K562 (cell line): ENCODE results near the gene ADAM15. TPM values are rescaled to one million over a fixed set of nuclear protein-coding genes. Genes with fewer than 3 reads are reported as not detected.

Experiments used
- CBX8 ChIP-seq: fragments of 200-600 bp; sonication (generic); IDR thresholded peaks from 2 replicates; pipeline ENCODE4 v1.6.1; 2012; ENCODE audit warnings: borderline replicate concordance, mixed run types, low read depth, mild to moderate bottlenecking, moderate library complexity, mixed read lengths, low read length, control low read depth, inconsistent platforms; ENCODE audit not compliant: poor library complexity, severe bottlenecking; ENCODE audit errors: extremely low read depth
- ETV5 ChIP-seq: sonication (generic); formaldehyde crosslinking; IDR thresholded peaks from 2 replicates; pipeline ENCODE4 v1.4.0; 2020; ENCODE audit warnings: low read depth, mild to moderate bottlenecking, missing genetic modification reagents
- HNRNPL ChIP-seq: fragments of 200-400 bp; formaldehyde crosslinking; IDR thresholded peaks from 2 replicates; pipeline ENCODE4 v1.6.1; 2017; ENCODE audit warnings: low read depth, mild to moderate bottlenecking, low read length
- NCOA6 ChIP-seq: fragments of 450-650 bp; IDR thresholded peaks from 2 replicates; pipeline ENCODE4 v1.6.1; 2017; ENCODE audit warnings: mild to moderate bottlenecking
- NFE2L1 ChIP-seq: fragments of 450-650 bp; IDR thresholded peaks from 2 replicates; pipeline ENCODE4 v1.6.1; 2016; ENCODE audit warnings: missing genetic modification characterization, low read depth, mild to moderate bottlenecking, missing compliant biosample characterization, moderate library complexity, borderline replicate concordance
- PATZ1 ChIP-seq: fragments of 250-450 bp; sonication (Bioruptor Pico); IDR thresholded peaks from 2 replicates; pipeline ENCODE4 v1.5.0; 2020; ENCODE audit warnings: mild to moderate bottlenecking, borderline replicate concordance
- REST ChIP-seq, 2 experiments: fragments of 450-650 bp; formaldehyde crosslinking in 1 of 2; IDR thresholded peaks; 2 replicates each; pipeline versions ENCODE4 v1.4.0 to v1.6.1; 2014 to 2020; ENCODE audit warnings: mild to moderate bottlenecking in 2 of 2, borderline replicate concordance in 1 of 2, low read depth in 1 of 2
- TCF7L2 ChIP-seq: fragments of 150-350 bp; IDR thresholded peaks from 2 replicates; pipeline ENCODE4 v1.6.1; 2016; ENCODE audit warnings: low read depth, mild to moderate bottlenecking, low read length, moderate library complexity
- TGIF2 ChIP-seq: sonication (generic); formaldehyde crosslinking; IDR thresholded peaks from 2 replicates; pipeline ENCODE4 v1.8.1; 2022; ENCODE audit warnings: mild to moderate bottlenecking, missing genetic modification reagents, moderate library complexity
- ZNF609 ChIP-seq: sonication (generic); formaldehyde crosslinking; IDR thresholded peaks from 2 replicates; pipeline ENCODE4 v1.8.1; 2023; ENCODE audit warnings: missing genetic modification reagents, mild to moderate bottlenecking, borderline replicate concordance
- polyA plus RNA-seq, 8 experiments: library from polyadenylated mRNA; depleted of rRNA in 4 of 8; stranded (reverse) in 5 of 8; unstranded in 3 of 8; fragments of >200 nt; fragmentation: Nextera tagmentation in 2 of 8; fragmentation: Illumina TruSeq in 1 of 8; extraction: Ambion mirVana in 2 of 8; extraction: Trizol in 1 of 8; gene quantifications; 2 replicates each; pipeline versions ENCODE4 v1.2.1 to v1.2.3, GENCODE V29; 2011 to 2014; ENCODE audit warnings: inconsistent platforms in 1 of 8, missing spikeins in 1 of 8
- total RNA-seq, 7 experiments: library from RNA; depleted of rRNA in 6 of 7; stranded (reverse); fragments of >200 nt in 6 of 7; fragmentation: Illumina TruSeq in 2 of 7; extraction: Trizol in 2 of 7; gene quantifications; 2 replicates each; pipeline versions ENCODE4 v1.2.1 to v1.2.3, GENCODE V29; 2011 to 2021; ENCODE audit warnings: low replicate concordance in 1 of 7

The ADAM15 gene
- total and polyA plus RNA-seq, 9 of the 15 experiments (the other 6 are each of a cell fraction or from before 2014, with no cell fraction given) = 0.69 to 72.3 (median 32.8) TPM

- TF ChIP-seq REST (IDR thresholded peaks at IDR 0.05; ENCODE audit: borderline replicate concordance) (peak; percentile 48; the same call in 1 of the 2 replicates), REST (CRISPR knock-in tag; IDR thresholded peaks at IDR 0.05; ENCODE audit: low read depth) (no peak), ETV5 (CRISPR knock-in tag) (no peak), NCOA6 (no peak), TCF7L2 (no peak), NFE2L1 (tag) (no peak), HNRNPL (no peak), CBX8 (no peak), PATZ1 (CRISPR knock-in tag) (no peak), ZNF609 (CRISPR knock-in tag) (0 out of 2 replicates have a peak, but pooled peaks have one; percentile 27), TGIF2 (no peak)
Observed at GRCh38 chr1:155083865-155084721, 33.0 kb downstream of the ADAM15 start (continued).
